ENCODE measurements around the gene PAK4. TPM values are rescaled to one million over a fixed set of nuclear protein-coding genes. Genes with fewer than 3 reads are reported as not detected.

Gene PAK4
- total RNA-seq, 1 experiment from 2014 or later, result 63.1 TPM

DNA sequence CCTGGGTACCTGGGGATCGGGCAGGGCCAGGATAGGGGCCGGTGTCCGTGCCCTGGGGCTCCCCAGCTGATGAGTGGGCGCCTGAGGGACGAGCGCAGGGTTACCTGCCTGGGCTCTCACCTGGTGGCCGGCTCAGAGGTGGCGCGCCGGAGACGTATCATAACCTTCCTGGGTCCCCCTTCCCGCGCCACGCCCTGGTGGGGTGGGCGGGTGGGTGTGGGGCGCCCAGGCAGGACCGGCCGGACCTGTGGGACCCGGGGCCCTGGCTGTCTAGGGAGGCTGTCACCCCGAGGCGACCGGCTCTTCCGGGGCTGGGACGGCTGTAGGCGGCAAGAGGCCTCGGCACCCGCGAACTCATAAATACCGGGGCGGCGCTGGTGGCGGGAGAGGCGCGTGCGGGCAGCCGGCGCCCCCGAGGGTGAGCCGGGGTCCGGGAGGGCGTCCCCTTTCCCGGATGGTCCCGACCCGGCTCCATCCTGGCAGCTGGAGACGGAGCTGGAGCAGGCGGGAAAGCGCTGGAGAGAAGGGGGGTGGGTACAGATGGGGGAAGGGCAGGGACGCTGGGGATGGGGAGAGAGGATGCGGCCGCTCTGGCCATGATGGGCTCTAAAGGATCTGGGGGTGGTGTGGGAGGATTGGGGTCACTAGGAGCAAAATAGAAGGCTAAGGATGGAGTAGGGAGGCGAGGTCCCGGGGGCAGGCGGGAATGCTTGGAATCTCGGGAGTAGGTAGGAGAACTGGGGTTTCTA lies 41.4 kb upstream of the PAK4 start, which contains the start of gene ACP7:
TSS of gene ACP7 (plus strand) at position 386 of the 749 bp plus-strand sequence. CDS start 902 bp downstream, outside the sequence.
- H3K4me3 Mint-ChIP-seq, result peak within 1 kb of the TSS; percentile 64 to 85
- H4K8ac ChIP-seq (replicated peaks; ENCODE audit: insufficient read length, low read depth, low read length), result no peak within 1 kb of the TSS
- no peak within 1 kb of the TSS; a peak in 1 of 7 replicates for H3K27ac Mint-ChIP-seq
- no peak within 1 kb of the TSS for H2AK5ac ChIP-seq (ENCODE audit: insufficient read length, low read length)
- H3K79me1 ChIP-seq (ENCODE audit: insufficient read depth, low read depth, low read length, poor library complexity, severe bottlenecking), result no peaks in the 10 kb centered on the region
- H3K79me2 ChIP-seq (ENCODE audit: insufficient read depth, low read length), result no peaks in the 10 kb centered on the region
- H3K9ac ChIP-seq (ENCODE audit: extremely low read depth, insufficient read length, low read length), result no peak within 1 kb of the TSS
- H3K4me1 ChIP-seq (ENCODE audit: insufficient read depth, low read length), result no peaks in the 10 kb centered on the region
- peaks cover 87% of the 10 kb centered on the region for H3K27me3 Mint-ChIP-seq (ENCODE audit: low read depth)
- no peak within 1 kb of the TSS for H3T11ph ChIP-seq (ENCODE audit: low read length)
- peaks cover 16% of the 10 kb centered on the region; the same call in 1 of the 2 replicates for H3K27me3 ChIP-seq (ENCODE audit: insufficient read depth, low read length)
- H2BK15ac ChIP-seq (ENCODE audit: low read depth, low read length), result no peak within 1 kb of the TSS
- H3K14ac ChIP-seq (ENCODE audit: insufficient read depth, low read length), result 0 out of 2 replicates have a peak within 1 kb of the TSS, but pooled peaks have one; percentile 51
- H3K23me2 ChIP-seq (ENCODE audit: insufficient read length, low read depth, low read length, poor library complexity, severe bottlenecking), result peaks cover 8% of the 10 kb centered on the region
- H2BK5ac ChIP-seq (ENCODE audit: insufficient read length, low read length), result no peak within 1 kb of the TSS
- peak within 1 kb of the TSS; percentile 49 for H3K4me2 ChIP-seq (ENCODE audit: insufficient read depth, insufficient read length, low read length)
- no peaks in the 10 kb centered on the region for H4K20me1 ChIP-seq (ENCODE audit: control insufficient read depth, insufficient read depth, insufficient read length)
- H2BK12ac ChIP-seq (ENCODE audit: insufficient read length, low read depth, low read length), result no peak within 1 kb of the TSS
- no peak within 1 kb of the TSS for H3K23ac ChIP-seq (ENCODE audit: insufficient read length, low read depth, low read length)
- TF ChIP-seq, protein P1, sequence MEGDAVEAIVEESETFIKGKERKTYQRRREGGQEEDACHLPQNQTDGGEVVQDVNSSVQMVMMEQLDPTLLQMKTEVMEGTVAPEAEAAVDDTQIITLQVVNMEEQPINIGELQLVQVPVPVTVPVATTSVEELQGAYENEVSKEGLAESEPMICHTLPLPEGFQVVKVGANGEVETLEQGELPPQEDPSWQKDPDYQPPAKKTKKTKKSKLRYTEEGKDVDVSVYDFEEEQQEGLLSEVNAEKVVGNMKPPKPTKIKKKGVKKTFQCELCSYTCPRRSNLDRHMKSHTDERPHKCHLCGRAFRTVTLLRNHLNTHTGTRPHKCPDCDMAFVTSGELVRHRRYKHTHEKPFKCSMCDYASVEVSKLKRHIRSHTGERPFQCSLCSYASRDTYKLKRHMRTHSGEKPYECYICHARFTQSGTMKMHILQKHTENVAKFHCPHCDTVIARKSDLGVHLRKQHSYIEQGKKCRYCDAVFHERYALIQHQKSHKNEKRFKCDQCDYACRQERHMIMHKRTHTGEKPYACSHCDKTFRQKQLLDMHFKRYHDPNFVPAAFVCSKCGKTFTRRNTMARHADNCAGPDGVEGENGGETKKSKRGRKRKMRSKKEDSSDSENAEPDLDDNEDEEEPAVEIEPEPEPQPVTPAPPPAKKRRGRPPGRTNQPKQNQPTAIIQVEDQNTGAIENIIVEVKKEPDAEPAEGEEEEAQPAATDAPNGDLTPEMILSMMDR (conservative IDR thresholded peaks at IDR 0.05), result peak; percentile 24; the same call in 1 of the 3 replicates
- no peaks in the 10 kb centered on the region for H3K36me3 Mint-ChIP-seq (ENCODE audit: insufficient read depth in 1 of 3, low read depth in 3 of 3)
- peaks cover 16 to 20% of the 10 kb centered on the region in 2 experiments for H3K4me1 Mint-ChIP-seq
- H2BK120ac ChIP-seq (ENCODE audit: low read depth, low read length, poor library complexity, severe bottlenecking), result no peak within 1 kb of the TSS
- no peaks in the 10 kb centered on the region; a peak in 2 of 5 replicates for H3K9me3 Mint-ChIP-seq
- H3K4ac ChIP-seq (ENCODE audit: low read depth, low read length), result no peak within 1 kb of the TSS
- no CpG with 5 or more reads among the region's 54 CpGs for WGBS (ENCODE audit: extremely low coverage, insufficient read length, low lambda C conversion rate)
- no peak within 1 kb of the TSS for H3K56ac ChIP-seq (ENCODE audit: insufficient read length, low read depth, low read length)
- H2AFZ ChIP-seq (ENCODE audit: low read length), result peak within 1 kb of the TSS; percentile 72
- H3K9me3 ChIP-seq (ENCODE audit: control insufficient read depth, low read depth, low read length), result no peaks in the 10 kb centered on the region
- no peak within 1 kb of the TSS for H4K5ac ChIP-seq (ENCODE audit: insufficient read length, low read depth, low read length)
- H4K91ac ChIP-seq (ENCODE audit: insufficient read length, low read depth, low read length), result no peak within 1 kb of the TSS
- peak within 1 kb of the TSS; percentile 46 for H3K18ac ChIP-seq (ENCODE audit: insufficient read length, low read depth, low read length)
- DNase-seq, result no peak
- no peak within 1 kb of the TSS for H3K27ac ChIP-seq (ENCODE audit: insufficient read length, low read depth, low read length)
- H2BK20ac ChIP-seq (ENCODE audit: low read depth, low read length, poor library complexity, severe bottlenecking), result no peak within 1 kb of the TSS

All from H9 (cell line).